GM21528 (cell line): Measurements from ENCODE around the gene FHOD3.
"Not testable (repeated sequence)": the region's sequence is repeated elsewhere in the genome, so short reads cannot be mapped to it uniquely, and the experiment has no call there.

Experiments used
- ATAC-seq: cut with Tn5 transposase; IDR thresholded peaks from one replicate; pipeline ENCODE4 v1.9.1; 2021; ENCODE audit warnings: mild to moderate bottlenecking, moderate library complexity; ENCODE audit not compliant: unreplicated experiment, low FRiP score

The FHOD3 gene

GRCh38 chr18:36440614-36441013 is 143.1 kb downstream of the FHOD3 start:
- no peak for ATAC-seq

DNA sequence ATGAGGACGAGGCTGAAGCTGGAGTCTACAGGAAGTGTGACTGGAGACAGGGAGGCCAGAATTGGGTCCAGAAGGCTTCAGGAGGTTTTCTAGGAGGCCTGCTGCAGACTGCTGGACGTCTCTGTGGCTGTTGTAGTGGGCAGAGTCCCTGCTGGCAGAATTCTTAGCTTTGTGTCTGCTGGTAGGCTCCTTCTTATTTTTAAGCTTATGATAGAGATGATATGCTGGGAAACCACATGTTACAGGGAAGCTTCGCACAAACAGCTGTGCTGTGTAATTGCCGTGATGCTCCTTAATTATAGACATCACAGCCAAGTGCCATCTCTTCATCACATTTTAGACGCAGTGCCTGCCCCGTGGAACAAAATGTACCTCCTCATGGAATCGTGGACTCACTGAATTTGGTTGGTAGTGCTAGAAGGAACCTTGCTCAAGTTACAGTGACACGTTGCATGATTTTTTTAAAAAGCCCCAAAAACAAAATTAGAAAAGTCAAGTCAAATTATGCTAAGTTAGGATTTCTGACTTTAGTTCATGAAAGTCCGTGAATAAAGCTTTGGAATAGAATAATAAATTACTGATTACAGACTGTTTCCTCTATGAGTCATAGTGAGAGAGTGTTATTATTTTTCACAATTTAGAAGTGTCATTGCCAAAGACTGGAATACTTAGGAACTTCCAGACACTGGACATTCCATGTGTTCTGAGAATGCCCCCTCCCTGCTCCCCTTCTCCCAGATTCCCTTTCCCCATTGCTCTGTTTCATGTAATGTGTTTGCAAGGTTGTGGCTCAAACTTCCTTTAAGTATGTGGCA is 144.1 kb downstream of the FHOD3 start:
- no peak for ATAC-seq

- no peak for ATAC-seq
These were observed 145.2 kb downstream of the FHOD3 start for GRCh38 chr18:36442717-36443116.

DNA sequence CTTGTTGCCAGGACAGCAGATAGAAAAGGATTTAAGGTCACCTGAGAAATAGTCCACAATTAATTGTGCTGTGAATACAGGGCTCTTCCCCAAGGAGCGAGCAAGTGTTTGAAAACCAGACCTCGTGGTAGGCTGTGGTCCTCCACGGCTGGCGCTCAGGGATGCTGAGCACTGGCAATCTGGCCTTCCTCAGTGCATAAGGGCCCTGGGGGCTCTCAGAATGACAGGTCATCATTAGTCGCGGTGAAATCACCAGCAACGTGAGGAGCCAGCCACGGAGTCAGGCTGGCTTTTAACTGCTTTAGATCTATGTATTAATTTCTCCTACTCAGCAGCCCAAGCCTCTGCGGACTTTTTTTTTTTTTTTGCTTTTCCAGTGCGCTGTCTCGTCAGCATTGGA is 148.5 kb downstream of the FHOD3 start:
- ATAC-seq, result no peak

DNA sequence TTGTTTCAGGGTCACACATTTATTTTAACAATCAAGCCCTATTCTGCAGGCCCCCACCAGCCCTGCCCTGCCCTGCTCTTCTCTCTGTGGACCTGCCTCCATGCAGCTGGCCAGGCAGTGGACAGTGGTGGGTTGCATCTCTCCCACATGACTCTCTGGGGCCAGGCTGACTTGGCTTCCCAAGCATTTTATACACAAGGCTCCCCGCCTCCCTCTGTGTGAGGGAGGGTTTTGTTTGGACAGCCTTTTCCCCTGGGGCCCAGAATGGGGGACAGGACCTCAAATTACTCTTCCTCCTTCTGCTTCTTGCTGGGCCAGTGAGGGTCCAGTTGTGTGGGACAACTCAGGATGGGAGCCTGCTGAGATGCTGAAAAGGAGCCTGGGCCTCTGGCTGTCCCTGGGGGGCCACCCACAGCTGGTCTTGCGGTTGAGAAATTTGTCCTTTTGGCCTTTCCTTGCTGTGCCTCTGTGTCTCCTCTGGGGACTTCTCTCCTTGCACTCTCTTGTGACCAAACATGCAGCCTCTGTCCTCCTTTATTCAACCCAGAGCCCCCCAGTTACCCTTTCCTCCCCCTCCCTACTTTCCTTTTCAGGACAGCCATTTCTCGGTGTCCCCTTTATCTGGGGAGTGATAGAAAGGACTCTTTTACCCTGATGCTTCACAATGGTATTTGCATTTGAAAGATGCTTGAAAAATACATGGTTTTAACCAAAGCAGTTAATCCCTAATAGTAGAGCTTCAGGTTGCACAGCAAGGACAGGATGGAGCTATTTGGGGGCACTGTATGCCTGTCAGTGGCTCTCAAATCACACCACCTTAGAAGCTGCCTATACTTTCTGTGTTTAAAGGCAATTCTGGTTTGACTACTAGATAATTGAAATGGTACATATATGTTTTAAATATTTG is 151.1 kb downstream of the FHOD3 start:
- ATAC-seq, result no peak

DNA sequence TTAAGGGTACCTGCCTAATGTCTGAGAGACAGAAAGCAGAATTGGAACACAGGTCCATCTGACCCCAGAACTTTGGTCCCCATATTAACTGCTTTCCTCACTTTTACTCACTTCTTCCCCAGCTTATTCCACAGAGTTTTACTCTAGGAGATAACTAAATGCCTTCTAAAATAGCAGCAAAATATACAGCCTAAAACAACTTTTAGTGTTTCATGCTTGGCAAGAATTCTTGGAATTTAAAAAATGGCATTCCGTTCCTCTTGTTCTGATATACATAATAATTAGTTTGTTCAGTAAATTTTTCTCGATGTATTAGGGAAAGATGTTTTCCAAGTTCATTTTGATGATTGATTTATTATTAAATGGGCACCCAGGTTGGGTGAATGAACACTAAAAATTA is 151.9 kb downstream of the FHOD3 start:
- ATAC-seq, result no peak

GRCh38 chr18:36450264-36450663 is 152.8 kb downstream of the FHOD3 start:
- no peak for ATAC-seq

DNA sequence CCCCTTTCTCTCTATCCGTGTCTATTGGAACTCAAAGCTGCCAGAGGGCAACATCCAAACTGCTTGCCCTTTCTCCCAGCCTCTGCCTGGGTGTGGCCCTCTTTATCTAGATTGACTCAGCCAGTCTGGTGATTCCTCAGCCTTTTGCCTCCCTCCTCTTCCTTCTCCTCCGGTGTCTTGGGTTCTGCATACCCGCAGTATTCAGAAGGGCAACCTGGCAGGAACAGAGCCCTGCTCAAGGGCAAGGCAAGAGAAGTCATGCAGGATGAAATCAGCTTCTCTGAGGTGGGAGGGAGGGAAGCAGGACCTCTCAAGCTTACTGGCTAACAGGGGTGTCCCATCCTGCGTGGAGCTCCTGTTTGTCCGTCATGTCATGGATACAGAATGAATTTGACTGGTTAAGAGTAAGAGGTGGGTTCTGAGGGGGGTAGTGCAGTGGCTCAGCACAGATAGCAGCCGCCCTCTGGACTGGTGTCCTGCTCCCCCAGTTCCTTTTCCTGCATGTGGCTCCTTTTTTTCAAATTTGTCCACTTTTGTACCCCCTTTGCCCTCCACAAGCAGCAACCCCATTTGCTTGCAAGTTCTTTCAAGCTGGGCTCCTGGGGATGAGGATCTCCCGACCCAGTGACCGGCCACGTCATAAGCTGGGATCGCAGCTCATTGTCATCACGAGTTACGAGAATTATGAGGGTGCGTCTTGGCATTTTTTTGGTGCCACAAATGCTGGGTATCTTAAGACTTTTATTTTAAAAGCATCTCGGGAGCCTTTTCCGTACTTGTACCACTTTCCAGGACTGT is 154.1 kb downstream of the FHOD3 start:
- ATAC-seq, result no peak

GRCh38 chr18:36454245-36454644 is 156.7 kb downstream of the FHOD3 start:
- ATAC-seq, result no peak

- no peak for ATAC-seq
These were observed 157.4 kb downstream of the FHOD3 start for GRCh38 chr18:36454848-36455458.

GRCh38 chr18:36455931-36456330 is 158.4 kb downstream of the FHOD3 start:
- ATAC-seq, result no peak

DNA sequence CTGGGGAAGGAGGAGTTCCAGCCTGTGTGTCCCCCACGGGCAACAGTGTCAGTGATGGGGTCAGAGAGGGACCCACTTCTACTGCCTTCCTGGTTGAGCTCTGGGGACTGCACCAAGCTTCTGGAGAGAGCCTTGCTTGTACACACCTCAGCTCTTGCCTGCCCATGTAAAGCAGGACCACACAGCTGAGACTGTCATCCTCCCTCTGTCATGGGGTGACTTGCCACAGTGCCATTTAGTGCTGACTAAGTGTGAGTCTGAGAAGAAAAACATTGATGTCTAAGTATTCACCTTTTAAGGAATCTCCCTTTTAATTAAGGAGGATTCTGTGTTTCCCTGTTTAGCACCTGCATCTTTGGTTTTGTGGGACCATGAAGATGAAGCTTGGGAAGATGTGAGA is 159.1 kb downstream of the FHOD3 start:
- ATAC-seq, result no peak

GRCh38 chr18:36457683-36458082 is 160.2 kb downstream of the FHOD3 start:
- ATAC-seq, result no peak

DNA sequence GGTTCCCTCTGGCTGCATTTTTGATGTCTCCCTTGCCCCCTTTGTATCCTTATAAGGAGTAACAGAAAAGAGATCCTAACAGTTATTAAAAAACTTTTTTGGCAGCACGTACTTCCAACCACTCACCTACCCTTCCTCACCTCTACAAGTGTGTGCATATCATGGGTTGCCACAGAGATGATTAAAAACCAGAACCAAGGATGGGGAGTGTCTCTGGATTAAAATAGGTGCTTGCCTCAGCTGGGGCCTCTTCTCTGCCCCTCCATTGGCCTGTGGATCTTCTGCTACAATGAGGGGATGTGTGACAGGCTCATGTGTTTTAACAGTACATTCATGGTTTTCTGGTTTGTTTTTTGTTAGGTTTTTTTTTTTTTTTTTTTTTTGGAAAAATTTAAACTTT is 160.8 kb downstream of the FHOD3 start:
- ATAC-seq, result no peak

GRCh38 chr18:36459203-36459602 is 161.7 kb downstream of the FHOD3 start:
- no peak for ATAC-seq

DNA sequence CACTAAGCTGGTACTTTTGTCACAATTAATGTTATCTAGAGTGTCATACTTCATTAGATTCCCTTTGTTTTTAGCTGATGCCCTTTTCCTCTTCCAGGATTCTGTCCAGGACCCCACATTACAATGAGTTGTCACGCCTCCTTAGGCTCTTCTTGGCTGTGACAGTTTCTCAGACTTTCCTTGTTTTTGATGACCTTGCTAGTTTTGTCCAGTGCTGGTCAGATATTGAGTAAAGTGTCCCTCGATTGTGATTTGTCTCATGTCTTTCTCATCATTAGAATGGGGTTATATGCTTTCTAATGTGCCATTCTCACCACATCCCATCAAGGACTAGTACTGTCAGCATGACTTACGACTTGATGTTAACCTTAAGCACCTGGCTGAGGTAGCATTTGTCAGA is 162.3 kb downstream of the FHOD3 start:
- ATAC-seq, result no peak

DNA sequence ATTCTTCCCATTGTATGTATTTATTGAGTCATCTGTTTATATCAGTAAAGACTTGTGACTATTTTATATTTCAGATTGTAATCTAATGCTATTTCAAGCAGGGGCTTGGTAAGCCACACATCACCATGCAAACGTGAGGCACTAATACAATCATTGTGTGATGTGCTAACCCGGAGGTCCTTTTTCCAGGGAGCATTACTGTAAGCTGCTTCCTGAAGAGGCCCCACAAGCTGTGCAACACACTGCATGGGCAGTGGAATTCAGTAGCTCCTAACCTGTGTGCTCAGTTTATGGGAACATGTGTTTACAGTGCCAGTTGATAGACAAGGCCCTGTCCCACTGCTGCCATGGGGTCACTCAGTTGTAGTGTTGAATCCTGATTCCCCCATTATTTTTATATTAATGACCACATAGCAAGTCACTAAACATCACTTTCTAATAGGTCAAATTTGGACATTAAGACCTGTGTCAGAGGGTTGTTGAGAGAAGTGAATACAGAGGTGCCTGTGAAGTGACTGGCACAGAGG is 162.9 kb downstream of the FHOD3 start:
- ATAC-seq, result no peak

GRCh38 chr18:36460854-36461253 is 163.3 kb downstream of the FHOD3 start:
- no peak for ATAC-seq

- ATAC-seq, result no peak
These were observed 164.1 kb downstream of the FHOD3 start for GRCh38 chr18:36461551-36461987.

GRCh38 chr18:36463516-36463915 is 166.0 kb downstream of the FHOD3 start:
- ATAC-seq, result not testable (repeated sequence)
